ENCODE measurements around the gene TFAP2E.

The TFAP2E gene

GRCh38 chr1:35573198-35574124, at the start of gene TFAP2E:
TSS of gene TFAP2E (plus strand) at chr1:35573314. CDS start at chr1:35573578, 264 bp downstream.
- in situ Hi-C loops (cut with MboI; ENCODE audit: low sequenced_read_pairs): no loop called here

GRCh38 chr1:35524106-35524505, 49.0 kb upstream of the TFAP2E start:
- in situ Hi-C loops (cut with MboI; ENCODE audit: low sequenced_read_pairs): no loop called here

DNA sequence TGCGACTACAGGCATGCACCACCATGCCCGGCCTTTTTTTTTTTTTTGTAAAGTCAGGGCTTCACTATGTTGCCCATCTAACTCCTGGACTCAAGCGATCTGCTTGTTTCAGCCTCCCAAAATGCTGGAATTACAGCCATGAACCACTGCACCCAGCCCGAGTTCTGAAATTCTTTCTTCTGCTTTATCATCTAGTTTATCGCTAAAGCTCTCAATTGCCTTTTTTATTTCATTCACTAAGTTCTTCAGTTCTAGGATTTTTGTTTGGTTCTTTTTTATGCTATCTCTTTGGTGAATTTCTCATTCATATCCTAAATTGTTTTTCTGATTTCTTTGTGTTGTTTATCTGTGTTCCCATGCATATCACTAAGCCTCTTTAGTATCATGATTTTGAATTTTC, 42.9 kb upstream of the TFAP2E start:
- in situ Hi-C loops (cut with MboI; ENCODE audit: low sequenced_read_pairs): no loop called here

- in situ Hi-C loops (cut with MboI; ENCODE audit: low sequenced_read_pairs): no loop called here
Observed at GRCh38 chr1:35530946-35531345, 42.2 kb upstream of the TFAP2E start.

GRCh38 chr1:35531368-35531767, 41.7 kb upstream of the TFAP2E start:
- in situ Hi-C loops (cut with MboI; ENCODE audit: low sequenced_read_pairs): no loop called here

- in situ Hi-C loops (cut with MboI; ENCODE audit: low sequenced_read_pairs): no loop called here
Observed at GRCh38 chr1:35532497-35533223, 40.5 kb upstream of the TFAP2E start.

GRCh38 chr1:35533586-35533985, 39.5 kb upstream of the TFAP2E start:
- in situ Hi-C loops (cut with MboI; ENCODE audit: low sequenced_read_pairs): no loop called here

- in situ Hi-C loops (cut with MboI; ENCODE audit: low sequenced_read_pairs): no loop called here
Observed at GRCh38 chr1:35535243-35535642, 37.9 kb upstream of the TFAP2E start.

- in situ Hi-C loops (cut with MboI; ENCODE audit: low sequenced_read_pairs): no loop called here
Observed at GRCh38 chr1:35536556-35537162, 36.5 kb upstream of the TFAP2E start.

GRCh38 chr1:35537806-35538205, 35.3 kb upstream of the TFAP2E start:
- in situ Hi-C loops (cut with MboI; ENCODE audit: low sequenced_read_pairs): no loop called here

GRCh38 chr1:35539073-35539823, 33.9 kb upstream of the TFAP2E start:
- in situ Hi-C loops (cut with MboI; ENCODE audit: low sequenced_read_pairs): no loop called here

DNA sequence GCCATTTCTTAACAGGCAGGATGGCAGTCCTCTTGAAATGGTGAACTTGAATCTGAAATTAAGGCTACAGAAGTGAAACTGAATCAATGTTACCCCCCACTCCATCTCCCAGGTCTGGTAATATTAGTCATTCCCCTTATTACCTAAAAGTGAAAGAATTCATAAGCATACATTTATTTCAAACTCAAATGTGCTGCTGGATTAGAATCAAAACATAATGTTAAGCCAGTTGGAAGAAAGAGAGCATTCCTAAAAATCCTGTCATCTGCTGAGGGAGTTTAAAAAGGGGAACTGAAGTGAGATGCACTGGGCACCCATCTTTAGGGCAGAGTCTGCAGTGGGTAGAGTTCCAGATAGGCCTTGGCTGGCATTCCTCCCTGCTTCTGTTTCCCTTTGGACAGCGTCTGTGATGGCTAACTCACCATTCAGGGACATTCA, 33.3 kb upstream of the TFAP2E start:
- in situ Hi-C loops (cut with MboI; ENCODE audit: low sequenced_read_pairs): no loop called here

DNA sequence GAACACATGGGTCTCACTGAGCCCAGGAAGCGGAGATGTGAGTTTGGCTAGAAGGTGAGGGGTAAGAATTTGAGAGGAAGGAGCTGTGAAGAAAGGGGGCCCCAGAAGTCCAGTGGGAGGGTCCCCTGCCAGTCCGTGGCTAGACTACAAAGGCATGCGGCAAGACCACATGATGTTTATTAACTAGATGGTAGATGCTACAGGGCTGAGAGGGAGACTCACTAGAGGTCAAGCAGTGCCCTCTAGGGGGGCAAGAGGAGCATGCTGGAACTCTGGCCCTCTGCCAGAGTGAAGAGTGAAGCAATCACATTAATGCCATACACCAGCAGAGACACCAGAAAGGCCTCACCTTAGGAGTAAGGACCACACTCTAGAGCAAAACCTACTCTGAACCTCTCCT, 28.1 kb upstream of the TFAP2E start:
- in situ Hi-C loops (cut with MboI; ENCODE audit: low sequenced_read_pairs): no loop called here

- in situ Hi-C loops (cut with MboI; ENCODE audit: low sequenced_read_pairs): no loop called here
Observed at GRCh38 chr1:35546614-35547013, 26.5 kb upstream of the TFAP2E start.

DNA sequence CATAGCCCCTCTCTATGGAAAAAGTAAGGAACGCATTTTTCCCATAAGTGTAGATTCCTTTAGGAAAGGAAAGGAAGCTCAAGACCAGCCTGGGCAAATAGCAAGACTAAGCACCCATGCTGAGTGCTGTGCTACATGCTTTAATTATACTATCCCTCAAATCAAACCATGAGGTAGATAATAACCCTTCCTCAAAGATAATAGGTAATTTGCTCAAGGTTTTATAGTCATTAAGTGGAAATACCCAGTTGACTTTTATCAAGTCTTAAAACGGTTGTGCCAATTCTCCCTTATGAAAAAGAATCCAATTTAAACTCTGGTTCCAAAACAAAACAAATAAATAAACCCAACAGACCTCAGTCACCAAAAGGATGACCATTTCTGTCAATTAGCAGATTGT, 19.3 kb upstream of the TFAP2E start:
- in situ Hi-C loops (cut with MboI; ENCODE audit: low sequenced_read_pairs): no loop called here

- in situ Hi-C loops (cut with MboI; ENCODE audit: low sequenced_read_pairs): no loop called here
Observed at GRCh38 chr1:35554266-35555211, 18.6 kb upstream of the TFAP2E start.

- in situ Hi-C loops (cut with MboI; ENCODE audit: low sequenced_read_pairs): no loop called here
Observed at GRCh38 chr1:35555212-35555584, 17.9 kb upstream of the TFAP2E start.

- in situ Hi-C loops (cut with MboI; ENCODE audit: low sequenced_read_pairs): no loop called here
Observed at GRCh38 chr1:35555601-35556477, 17.3 kb upstream of the TFAP2E start.
